Right lobe of liver (tissue), 6 donors: ENCODE measurements around the gene CNOT6. TPM values are rescaled to one million over a fixed set of nuclear protein-coding genes. Genes with fewer than 3 reads are reported as not detected.
A peak's percentile ranks its signal among the peaks of the same experiment; 100 is the strongest.
"Not testable (repeated sequence)": the region's sequence is repeated elsewhere in the genome, so short reads cannot be mapped to it uniquely, and the experiment has no call there.

Experiments
- ATAC-seq, 4 donors: fragments of 200-7000 bp; cut with Tn5 transposase; one replicate each; pipeline ENCODE4 v1.9.1; 2020; ENCODE audit warnings: mild to moderate bottlenecking in 4 of 4, moderate library complexity in 4 of 4
- DNase-seq, 3 donors: peaks; one replicate each; pipeline ENCODE4 v3.0.0-alpha.2; 2020
- H3K27ac ChIP-seq, 3 donors: fragments of 200-600 bp; one replicate each; pipeline ENCODE4 v1.8.0; 2022
- H3K27me3 ChIP-seq, 2 donors: fragments of 200-600 bp; one replicate each; pipeline ENCODE4 v1.8.0; 2022
- H3K36me3 ChIP-seq, 4 donors: fragments of 200-600 bp; sonication (generic) in 1 of 4; one replicate each; pipeline versions ENCODE4 v1.5.1 to v1.8.0; 2017 to 2022; ENCODE audit warnings: control low read depth in 1 of 4
- H3K4me1 ChIP-seq, 4 donors: fragments of 200-600 bp; sonication (generic) in 1 of 4; one replicate each; pipeline versions ENCODE4 v1.5.1 to v1.8.0; 2017 to 2022; ENCODE audit warnings: control low read depth in 1 of 4
- H3K4me3 ChIP-seq, 3 donors: fragments of 200-600 bp; one replicate each; pipeline ENCODE4 v1.8.0; 2022
- H3K9me3 ChIP-seq, 4 donors: fragments of 200-600 bp; sonication (generic) in 1 of 4; one replicate each; pipeline versions ENCODE4 v1.5.1 to v1.8.0; 2017 to 2022; ENCODE audit warnings: control low read depth in 1 of 4
- CTCF ChIP-seq, 4 donors: fragments of 200-600 bp in 3 of 4; fragments of 450-650 bp in 1 of 4; IDR thresholded peaks; one replicate each; pipeline versions ENCODE4 v1.5.1 to v1.8.0; 2016 to 2022; ENCODE audit warnings: antibody characterized with exemption in 4 of 4, mild to moderate bottlenecking in 2 of 4
- POLR2A ChIP-seq: fragments of 450-650 bp; IDR thresholded peaks from one replicate; pipeline ENCODE4 v1.6.1; 2017; ENCODE audit warnings: antibody characterized with exemption, mild to moderate bottlenecking
- WGBS: methylation state at CpG from one replicate; pipeline ENCODE4 v1.1.6; 2018; ENCODE audit warnings: low coverage, low lambda C conversion rate; ENCODE audit not compliant: insufficient coverage; ENCODE audit errors: missing lambda C conversion rate; 5-methylcytosine and 5-hydroxymethylcytosine counted together
- intact Hi-C, 2 donors: fragments of 100-400 bp; cut with DNase I; formaldehyde crosslinking; loops; one replicate each; pipeline versions ENCODE4 v1.11.2 to v1.14.1; 2022
- total RNA-seq, 6 experiments: library from RNA; depleted of rRNA in 2 of 6; stranded (reverse); fragments of >200 nt in 2 of 6; fragmentation: NEBNext Ultra II Directional in 3 of 6; extraction: Animal tissue kit (Norgen Biotek cat#: 25700) in 3 of 6; gene quantifications; one replicate each; pipeline versions ENCODE4 v1.1.0 to v1.2.4, GENCODE V29; 2016 to 2023
- donor health status: DM: no; HTN: yes; CAD: no.
- donor health status: DM: no; HTN: no; CAD: no.
- donor health status: DM: no; HTN: no; CAD: no.
- donor health status: DM: no; HTN: yes; CAD: no.
- donor health status: DM: no; HTN: yes; CAD: no.

CNOT6 gene
- total RNA-seq, 6 experiments from 2014 or later = 4.8 to 8.8 (median 5.3) TPM

GRCh38 chr5:180464603-180464970 is 29.6 kb upstream of the CNOT6 start:
- TF ChIP-seq CTCF (IDR thresholded peaks at IDR 0.05) = no peak
- no peak for TF ChIP-seq POLR2A
- Histone ChIP-seq H3K4me3 (no peak overlapping the region), H3K27ac (no peak overlapping the region), H3K27me3 (no peaks in the 10 kb centered on the region), H3K4me1 (peaks cover 0 to 11% (median 0%) of the 10 kb centered on the region in 4 donors), H3K36me3 (no peaks in the 10 kb centered on the region), H3K9me3 (no peaks in the 10 kb centered on the region)
- DNase-seq (no peak), ATAC-seq (peak in 2 of 4 donors; percentile 24 to 62)
- intact Hi-C loops = no loop called here
- 25% methylated on average over 5 of the region's 5 CpGs for WGBS

GRCh38 chr5:180465052-180465451 is 29.1 kb upstream of the CNOT6 start:
- intact Hi-C loops, H3K27me3 ChIP-seq, H3K9me3 ChIP-seq, H3K36me3 ChIP-seq, H3K27ac ChIP-seq, H3K4me3 ChIP-seq, ATAC-seq: not testable (repeated sequence)
- peaks cover 0 to 11% (median 0%) of the 10 kb centered on the region in 4 donors for H3K4me1 ChIP-seq
- 80% methylated on average over 4 of the region's 4 CpGs for WGBS
- peak in 1 of 3 donors; percentile 9 for DNase-seq

- intact Hi-C loops = no loop called here
- Histone ChIP-seq H3K27me3 (no peaks in the 10 kb centered on the region), H3K4me1 (peaks cover 0 to 11% (median 0%) of the 10 kb centered on the region in 4 donors), H3K9me3 (no peaks in the 10 kb centered on the region), H3K27ac (no peak overlapping the region), H3K4me3 (no peak overlapping the region), H3K36me3 (no peaks in the 10 kb centered on the region)
- ATAC-seq (no peak), DNase-seq (peak in 1 of 3 donors; percentile 28)
- 50% methylated on average over 2 of the region's 15 CpGs for WGBS
- TF ChIP-seq POLR2A (no peak), CTCF (IDR thresholded peaks at IDR 0.05) (no peak)
These were observed 27.9 kb upstream of the CNOT6 start for GRCh38 chr5:180466316-180466715.

GRCh38 chr5:180467028-180467975 is 26.9 kb upstream of the CNOT6 start:
- intact Hi-C loops = no loop called here
- no peaks in the 10 kb centered on the region for H3K9me3 ChIP-seq
- no peak overlapping the region for H3K27ac ChIP-seq
- WGBS = 46% methylated on average over 14 of the region's 22 CpGs
- H3K36me3 ChIP-seq = no peaks in the 10 kb centered on the region
- no peak overlapping the region for H3K4me3 ChIP-seq
- H3K27me3 ChIP-seq = no peaks in the 10 kb centered on the region
- ATAC-seq (peak in 3 of 4 donors; percentile 33 to 77 (median 71)), DNase-seq (peak; percentile 45 to 76 (median 67))
- H3K4me1 ChIP-seq = peaks cover 0 to 11% (median 0%) of the 10 kb centered on the region in 4 donors
- TF ChIP-seq POLR2A (no peak), CTCF (IDR thresholded peaks at IDR 0.05) (no peak)
